ENCODE data around the gene LY9.
A peak's percentile ranks its signal among the peaks of the same experiment; 100 is the strongest.
"Not testable (repeated sequence)": the region's sequence is repeated elsewhere in the genome, so short reads cannot be mapped to it uniquely, and the experiment has no call there.

LY9 gene

GRCh38 chr1:160773093-160773492 is 22.9 kb upstream of the LY9 start:
- no peak for DNase-seq (ENCODE audit: low read depth in 3 of 3, low spot score in 1 of 3)

GRCh38 chr1:160774886-160775719 is 20.9 kb upstream of the LY9 start:
- DNase-seq (ENCODE audit: low read depth in 3 of 3, low spot score in 1 of 3) = no peak

- DNase-seq (ENCODE audit: low read depth in 3 of 3, low spot score in 1 of 3) = no peak
Observed at GRCh38 chr1:160776178-160776577, 19.8 kb upstream of the LY9 start.

GRCh38 chr1:160777486-160778089 is 18.4 kb upstream of the LY9 start:
- DNase-seq (ENCODE audit: low read depth in 3 of 3, low spot score in 1 of 3) = peak in 1 of 3 donors; percentile 19

- DNase-seq (ENCODE audit: low read depth in 3 of 3, low spot score in 1 of 3) = no peak
Observed at GRCh38 chr1:160778976-160779375, 17.0 kb upstream of the LY9 start.

- DNase-seq (ENCODE audit: low read depth in 3 of 3, low spot score in 1 of 3) = no peak
Observed at GRCh38 chr1:160779626-160780397, 16.2 kb upstream of the LY9 start.

GRCh38 chr1:160780398-160780755 is 15.6 kb upstream of the LY9 start:
- DNase-seq (ENCODE audit: low read depth in 3 of 3, low spot score in 1 of 3) = no peak

- no peak for DNase-seq (ENCODE audit: low read depth in 3 of 3, low spot score in 1 of 3)
Observed at GRCh38 chr1:160781186-160781766, 14.7 kb upstream of the LY9 start.

GRCh38 chr1:160781914-160782689 is 13.9 kb upstream of the LY9 start:
- no peak for DNase-seq (ENCODE audit: low read depth in 3 of 3, low spot score in 1 of 3)

- DNase-seq (ENCODE audit: low read depth in 3 of 3, low spot score in 1 of 3) = not testable (repeated sequence)
Observed at GRCh38 chr1:160782988-160783765, 12.8 kb upstream of the LY9 start.

GRCh38 chr1:160789051-160789701 is 6.8 kb upstream of the LY9 start:
- no peak for DNase-seq (ENCODE audit: low read depth in 3 of 3, low spot score in 1 of 3)

- DNase-seq (ENCODE audit: low read depth in 3 of 3, low spot score in 1 of 3) = no peak
Observed at GRCh38 chr1:160789702-160790611, 6.0 kb upstream of the LY9 start.

- no peak for DNase-seq (ENCODE audit: low read depth in 3 of 3, low spot score in 1 of 3)
Observed at GRCh38 chr1:160794376-160794775, 1.6 kb upstream of the LY9 start.

GRCh38 chr1:160797271-160797709 is 1.3 kb downstream of the LY9 start:
- DNase-seq (ENCODE audit: low read depth in 3 of 3, low spot score in 1 of 3) = no peak

GRCh38 chr1:160797861-160798273 is 1.9 kb downstream of the LY9 start:
- peak in 1 of 3 donors; percentile 25 for DNase-seq (ENCODE audit: low read depth in 3 of 3, low spot score in 1 of 3)

- DNase-seq (ENCODE audit: low read depth in 3 of 3, low spot score in 1 of 3) = no peak
Observed at GRCh38 chr1:160798439-160798838, 2.5 kb downstream of the LY9 start.

- no peak for DNase-seq (ENCODE audit: low read depth in 3 of 3, low spot score in 1 of 3)
Observed at GRCh38 chr1:160799641-160800040, 3.7 kb downstream of the LY9 start.

- no peak for DNase-seq (ENCODE audit: low read depth in 3 of 3, low spot score in 1 of 3)
Observed at GRCh38 chr1:160800142-160800541, 4.2 kb downstream of the LY9 start.

Measured in stimulated activated CD4-positive, alpha-beta T cell treated with anti-CD3 and anti-CD28 coated beads, TNF-alpha, amount 100 ng/mL, for 1 hour (primary cell).